GM19099 (cell line): ENCODE measurements around the gene SAMD4B.

Experiments used
- POLR2A ChIP-seq: IDR thresholded peaks from 3 replicates; pipeline ENCODE4 v1.6.1; 2011; ENCODE audit warnings: low read depth; ENCODE audit not compliant: insufficient read length; ENCODE audit errors: extremely low read depth

Gene SAMD4B

DNA sequence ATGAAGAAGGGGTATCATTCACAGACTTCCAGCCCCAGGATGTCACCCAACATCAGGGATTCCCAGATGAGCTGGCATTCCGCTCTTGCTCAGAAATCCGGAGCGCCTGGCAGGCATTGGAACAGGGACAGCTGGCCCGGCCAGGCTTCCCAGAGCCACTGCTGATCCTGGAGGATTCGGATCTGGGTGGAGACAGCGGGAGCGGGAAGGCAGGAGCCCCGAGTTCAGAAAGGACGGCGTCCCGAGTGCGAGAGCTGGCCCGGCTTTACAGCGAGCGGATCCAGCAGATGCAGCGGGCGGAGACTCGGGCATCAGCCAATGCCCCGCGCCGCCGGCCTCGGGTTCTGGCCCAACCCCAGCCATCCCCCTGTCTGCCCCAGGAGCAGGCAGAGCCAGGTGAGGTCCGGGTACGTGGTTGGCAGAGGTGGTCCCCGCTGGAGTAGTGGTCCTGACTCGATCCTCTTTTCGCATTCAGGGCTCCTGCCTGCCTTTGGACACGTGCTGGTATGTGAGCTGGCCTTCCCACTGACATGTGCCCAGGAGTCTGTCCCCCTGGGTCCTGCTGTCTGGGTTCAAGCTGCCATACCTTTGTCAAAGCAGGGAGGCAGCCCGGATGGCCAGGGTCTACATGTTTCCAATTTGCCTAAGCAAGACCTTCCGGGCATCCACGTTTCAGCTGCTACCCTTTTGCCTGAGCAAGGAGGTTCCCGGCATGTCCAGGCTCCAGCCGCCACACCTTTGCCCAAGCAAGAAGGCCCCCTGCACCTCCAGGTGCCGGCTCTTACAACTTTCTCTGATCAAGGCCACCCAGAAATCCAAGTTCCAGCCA is 81.3 kb downstream of the SAMD4B start:
- no peak for TF ChIP-seq POLR2A

GRCh38 chr19:39424934-39425333 is 82.7 kb downstream of the SAMD4B start:
- TF ChIP-seq POLR2A, result no peak

GRCh38 chr19:39425744-39426143 is 83.5 kb downstream of the SAMD4B start:
- TF ChIP-seq POLR2A, result no peak

DNA sequence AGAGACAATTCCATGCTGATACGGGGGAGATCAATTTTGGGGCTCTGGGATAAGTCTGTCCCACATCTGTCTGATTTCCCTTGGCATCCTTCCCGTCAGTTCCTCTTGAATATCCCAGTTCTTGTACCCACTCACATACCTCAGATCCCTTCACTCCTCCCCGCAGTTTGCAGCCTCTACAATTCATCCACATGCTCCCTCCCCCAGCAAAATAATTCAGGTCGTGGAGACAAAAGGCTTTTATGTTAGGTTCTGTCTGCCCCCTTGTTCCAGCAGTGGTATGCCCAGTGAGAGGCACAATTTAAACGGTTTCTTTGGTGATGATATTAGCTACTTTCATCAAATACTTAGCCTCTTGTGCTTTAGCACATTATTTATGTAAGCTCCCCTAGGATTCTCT is 83.9 kb downstream of the SAMD4B start:
- no peak for TF ChIP-seq POLR2A

DNA sequence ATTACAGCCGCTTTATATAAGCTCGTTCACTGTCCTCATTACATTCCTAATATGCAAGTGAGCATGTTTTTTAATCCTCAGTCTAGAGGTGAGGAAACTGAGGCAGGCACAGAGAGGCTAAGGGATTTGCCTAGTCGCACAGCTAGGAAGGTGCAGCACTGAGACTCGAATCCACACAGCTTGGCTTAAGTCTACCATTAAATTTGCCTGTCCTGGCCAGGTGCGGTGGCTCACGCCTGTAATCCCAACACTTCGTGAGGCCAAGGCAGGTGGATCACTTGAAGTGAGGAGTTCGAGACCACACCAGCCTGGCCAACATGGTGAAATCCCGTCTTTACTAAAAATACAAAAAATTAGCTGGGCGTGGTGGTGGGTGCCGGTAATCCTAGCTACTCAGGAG is 85.5 kb downstream of the SAMD4B start:
- no peak for TF ChIP-seq POLR2A

- peak; percentile 14 for TF ChIP-seq POLR2A
Observed at GRCh38 chr19:39428283-39429112, 86.3 kb downstream of the SAMD4B start.

GRCh38 chr19:39430675-39431593 is 88.7 kb downstream of the SAMD4B start:
- no peak for TF ChIP-seq POLR2A

DNA sequence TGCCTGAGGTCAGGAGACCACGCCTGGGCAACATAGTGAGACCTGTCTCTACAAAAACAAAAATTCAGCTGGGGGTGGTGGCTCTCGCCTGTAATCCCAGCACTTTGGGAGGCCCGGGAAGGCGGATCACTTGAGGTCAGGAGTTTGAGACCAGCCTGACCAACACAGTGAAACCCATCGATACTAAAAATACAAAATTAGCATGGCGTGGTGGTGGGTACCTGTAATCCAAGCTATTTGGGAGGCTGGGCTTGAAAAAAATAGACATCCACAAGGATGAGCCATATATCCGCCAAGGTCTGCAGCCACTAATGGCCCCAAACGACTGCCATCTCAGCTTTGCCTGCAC is 90.4 kb downstream of the SAMD4B start:
- no peak for TF ChIP-seq POLR2A

GRCh38 chr19:39433480-39434079 is 91.4 kb downstream of the SAMD4B start:
- peak; percentile 19 for TF ChIP-seq POLR2A

GRCh38 chr19:39434123-39435076 is 92.2 kb downstream of the SAMD4B start:
- no peak for TF ChIP-seq POLR2A
